ENCODE results near the gene FHOD3.

FHOD3 gene

DNA sequence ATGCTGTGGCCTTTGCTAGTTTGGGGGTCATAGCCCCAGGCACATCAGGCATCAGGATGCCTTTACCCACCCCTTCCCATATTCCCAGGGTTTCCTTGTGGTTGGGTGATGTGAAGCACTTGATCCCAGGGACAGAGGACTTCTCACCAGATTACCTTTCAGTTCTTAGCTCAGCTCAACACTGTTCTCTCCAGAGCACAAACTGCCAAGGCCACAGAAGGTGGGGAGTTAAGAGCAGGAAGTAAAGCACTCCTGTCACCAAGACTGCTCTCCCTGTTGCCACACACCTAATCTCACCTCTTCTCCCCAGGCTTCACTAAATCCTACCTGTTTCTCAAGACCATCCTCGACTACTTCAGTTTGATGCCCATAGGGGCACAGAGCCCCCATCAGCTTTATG lies 25.9 kb downstream of the FHOD3 start:
- DNase-seq: no peak

- no peak for DNase-seq
Observed at GRCh38 chr18:36325846-36326245, 28.3 kb downstream of the FHOD3 start.

- no peak for DNase-seq
Observed at GRCh38 chr18:36326771-36327170, 29.3 kb downstream of the FHOD3 start.

GRCh38 chr18:36327352-36328316 lies 30.1 kb downstream of the FHOD3 start:
- no peak for DNase-seq

DNA sequence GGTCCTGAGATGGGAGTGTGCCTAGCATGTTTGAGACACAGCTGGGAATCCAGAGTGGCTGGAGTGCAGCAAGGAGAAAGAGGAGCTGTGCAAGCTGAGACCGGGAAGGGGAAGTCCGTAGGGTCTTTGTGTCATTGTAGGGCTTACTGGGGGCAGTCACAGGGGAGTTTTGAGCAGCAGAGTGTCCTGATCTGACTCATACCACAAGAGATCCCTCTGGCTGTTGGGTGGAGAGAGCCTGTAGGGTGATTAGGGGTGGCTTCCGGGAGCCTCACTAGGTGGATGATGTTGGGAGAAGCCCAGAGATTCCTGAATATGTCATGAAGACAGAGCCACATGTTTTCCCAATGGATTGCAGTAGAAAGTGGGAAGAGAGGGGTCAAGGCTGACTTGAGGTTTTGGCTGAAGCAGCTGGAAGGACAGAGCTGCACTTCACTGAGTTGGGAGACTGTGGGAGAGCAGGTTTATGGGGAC lies 30.9 kb downstream of the FHOD3 start:
- no peak for DNase-seq

DNA sequence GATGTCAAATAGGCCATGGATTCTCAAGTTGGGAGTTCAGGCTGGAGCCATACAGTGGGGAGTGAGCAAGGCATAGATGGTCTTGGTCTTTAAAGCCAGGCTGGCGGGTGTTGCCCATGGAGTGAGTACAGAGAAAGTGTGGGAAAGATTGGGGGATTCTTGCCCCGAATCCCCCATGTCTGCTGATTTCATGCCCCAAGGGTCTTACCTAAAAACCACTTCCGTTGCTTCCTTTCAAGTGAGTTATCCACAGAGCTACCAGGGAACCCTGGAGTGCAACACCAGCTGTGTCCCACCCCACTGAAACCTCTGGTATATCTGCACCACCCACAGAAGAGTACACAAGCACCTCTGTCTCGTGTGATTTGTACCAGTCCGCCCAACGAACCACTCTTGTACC lies 31.4 kb downstream of the FHOD3 start:
- no peak for DNase-seq

DNA sequence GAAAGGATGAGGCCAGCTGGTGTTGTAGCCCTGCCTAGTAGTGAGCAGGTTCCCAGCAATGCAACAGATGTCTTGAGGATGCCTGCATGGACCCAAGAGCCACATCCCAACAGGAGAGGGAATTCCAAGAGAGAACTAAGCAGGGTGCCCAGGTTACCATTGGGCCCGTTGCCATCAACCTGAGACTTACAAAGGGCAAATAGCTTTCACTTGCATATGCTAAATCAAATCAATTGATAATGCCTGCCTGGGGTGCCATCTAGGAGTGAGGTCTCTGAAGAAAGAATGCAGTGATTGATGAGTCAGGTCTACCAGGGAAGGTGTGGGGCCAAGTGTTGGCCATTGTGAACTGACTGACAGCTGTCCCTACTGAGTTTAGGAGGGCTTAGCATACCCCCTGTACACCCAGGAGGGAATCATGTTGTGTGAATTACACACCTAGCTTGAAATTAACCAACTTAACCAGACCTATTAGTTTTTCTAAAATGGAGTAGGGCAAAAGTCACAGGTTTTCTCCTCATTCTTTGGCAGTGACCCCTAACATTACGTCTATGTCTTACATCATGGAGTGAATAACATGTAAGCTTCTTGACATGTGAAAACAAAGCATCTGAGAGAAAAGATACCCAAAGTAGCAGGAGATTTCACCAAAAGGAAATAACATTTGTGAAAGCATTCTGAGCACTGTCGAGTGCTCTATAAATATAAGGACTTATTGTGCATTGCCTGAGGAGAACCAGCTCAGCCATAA lies 32.3 kb downstream of the FHOD3 start:
- no peak for DNase-seq

GRCh38 chr18:36330435-36331052 lies 33.0 kb downstream of the FHOD3 start:
- no peak for DNase-seq

- no peak for DNase-seq
Observed at GRCh38 chr18:36331521-36331971, 34.0 kb downstream of the FHOD3 start.

GRCh38 chr18:36333414-36333813 lies 35.9 kb downstream of the FHOD3 start:
- no peak for DNase-seq

- no peak for DNase-seq
Observed at GRCh38 chr18:36334798-36335197, 37.3 kb downstream of the FHOD3 start.

DNA sequence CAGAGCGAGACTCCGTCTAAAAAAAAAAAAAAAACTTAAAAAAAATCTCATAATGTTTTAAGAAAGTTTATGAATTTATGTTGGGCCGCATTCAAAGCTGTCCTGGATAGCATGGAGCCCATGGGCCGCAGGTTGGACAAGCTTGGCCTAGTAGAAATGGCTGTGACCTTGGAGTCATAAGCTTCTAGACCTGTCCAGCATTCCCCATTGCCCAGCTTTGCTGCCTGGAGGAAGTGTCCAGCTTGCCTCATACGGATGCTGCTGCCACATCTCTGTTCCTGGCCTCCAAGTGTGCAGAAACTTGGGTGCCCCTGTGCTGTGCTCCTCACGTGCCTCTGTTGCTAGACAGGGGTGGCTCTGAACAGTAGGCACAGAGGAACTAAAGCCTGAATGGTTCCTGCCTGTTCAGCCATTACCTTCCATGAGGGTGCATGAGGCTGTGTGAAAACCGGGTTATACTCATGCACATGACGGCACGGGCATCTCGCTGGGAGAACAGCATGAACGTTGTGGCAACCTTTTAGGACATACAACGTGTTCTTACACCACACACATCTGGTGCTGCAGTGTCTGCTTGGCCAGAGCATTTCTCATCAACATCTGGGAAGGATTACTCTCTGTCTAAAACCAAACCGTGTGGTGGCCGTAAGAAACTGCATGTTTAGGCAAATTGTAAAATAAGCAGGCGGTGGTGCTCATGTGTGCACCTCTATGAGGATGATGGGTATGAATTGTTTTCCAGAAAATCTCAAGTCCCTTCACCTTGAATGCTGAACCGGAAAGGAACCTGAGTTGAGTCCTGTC lies 38.2 kb downstream of the FHOD3 start:
- DNase-seq: no peak

DNA sequence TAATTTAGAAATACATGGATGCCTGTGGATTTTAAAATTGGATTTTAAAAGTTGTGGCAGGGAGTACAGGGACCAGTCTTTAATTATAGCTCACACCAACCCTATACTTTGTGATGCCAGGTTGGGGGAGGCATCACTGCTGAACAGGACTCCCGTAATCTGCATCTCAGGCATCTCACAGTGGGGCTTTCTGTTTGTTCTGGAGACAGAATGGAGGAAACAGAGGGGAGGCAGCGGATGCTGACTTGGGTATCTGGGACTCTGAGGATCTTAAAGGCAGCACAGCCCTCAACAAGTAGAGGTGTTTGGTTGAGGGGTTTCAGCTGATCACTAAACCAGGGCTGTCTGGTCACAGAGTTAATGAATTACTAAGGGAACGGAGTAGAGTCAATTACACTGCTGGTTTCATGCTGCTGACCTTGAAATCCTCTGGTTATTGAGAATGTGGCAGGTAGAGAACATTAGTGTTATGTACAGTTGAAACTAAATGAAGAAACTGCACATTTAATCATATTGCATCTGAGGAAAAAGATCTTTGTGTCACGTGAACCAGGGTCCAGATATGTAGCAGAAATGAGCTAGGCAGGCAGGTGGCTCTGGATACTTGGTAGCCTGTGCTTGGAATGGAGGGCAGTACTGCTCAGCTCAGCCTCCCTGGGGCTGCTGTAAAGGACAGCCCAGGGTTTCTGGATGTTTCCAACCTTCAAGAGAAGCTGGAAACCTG lies 40.3 kb downstream of the FHOD3 start:
- no peak for DNase-seq

GRCh38 chr18:36338403-36338933 lies 41.0 kb downstream of the FHOD3 start:
- DNase-seq: no peak

DNA sequence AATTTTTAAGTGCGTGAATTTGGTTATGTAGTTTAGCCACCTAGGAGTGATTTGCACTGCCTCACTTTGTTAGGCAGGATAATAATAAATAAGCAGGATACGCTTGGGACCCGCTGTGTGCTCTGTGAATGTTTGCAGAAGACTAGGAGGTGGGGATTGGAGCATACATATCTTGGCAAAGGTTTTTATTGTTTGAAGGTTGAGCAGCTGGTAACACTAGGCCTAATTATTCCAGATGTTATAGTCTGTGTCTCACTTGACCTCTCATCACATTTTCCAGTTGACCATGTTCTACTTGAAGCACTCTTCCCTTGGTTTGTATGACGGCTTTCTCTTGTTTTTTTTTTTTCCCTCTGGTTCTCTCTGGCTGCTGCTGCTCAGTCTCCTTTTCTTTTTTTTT lies 42.7 kb downstream of the FHOD3 start:
- no peak for DNase-seq

DNA sequence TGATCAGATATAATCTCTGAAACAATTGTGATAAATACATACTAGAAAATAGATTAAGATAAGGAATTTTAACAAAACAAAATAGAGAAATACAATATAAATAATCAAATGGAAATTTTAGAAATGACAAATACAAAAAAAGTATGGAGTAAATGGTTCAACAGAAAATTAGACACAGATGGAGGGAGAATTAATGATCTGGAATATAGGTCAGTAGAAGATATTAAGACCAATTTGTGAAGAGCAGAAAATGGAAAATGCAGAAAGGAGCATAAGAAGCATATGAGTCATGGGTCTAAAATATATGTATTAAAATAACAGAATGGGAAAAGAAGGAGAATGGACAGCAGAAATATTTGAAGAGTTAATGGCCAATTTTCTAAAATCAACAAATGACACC lies 44.4 kb downstream of the FHOD3 start:
- DNase-seq: no peak

GRCh38 chr18:36348331-36348730 lies 50.8 kb downstream of the FHOD3 start:
- no peak for DNase-seq

GRCh38 chr18:36348971-36349417 lies 51.5 kb downstream of the FHOD3 start:
- no peak for DNase-seq

- no peak for DNase-seq
Observed at GRCh38 chr18:36349552-36349951, 52.0 kb downstream of the FHOD3 start.

DNA sequence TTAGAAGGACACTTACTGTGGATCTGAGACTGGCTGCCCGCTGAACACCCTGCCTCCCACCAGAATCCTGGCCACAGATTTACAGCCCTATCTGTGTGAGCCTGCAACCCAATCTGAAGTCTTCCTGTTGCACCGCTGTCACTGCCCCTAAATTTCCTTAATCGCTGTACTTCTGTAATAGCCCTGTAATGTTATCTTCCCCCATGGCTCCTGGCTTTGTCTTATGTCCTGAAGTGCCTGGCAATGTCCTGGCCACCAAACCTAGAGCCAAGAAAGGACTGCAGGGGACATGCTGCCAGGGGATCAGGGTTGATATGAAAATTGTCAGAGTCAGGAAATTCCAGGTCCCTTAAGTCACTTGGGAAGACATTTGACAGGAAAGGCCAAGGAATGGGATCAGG lies 52.7 kb downstream of the FHOD3 start:
- DNase-seq: no peak

GRCh38 chr18:36350839-36351469 lies 53.4 kb downstream of the FHOD3 start:
- no peak for DNase-seq

All from NCI-H1694 treated with DMSO at 0.1 percent for 48 hours (cell line).